Naive thymus-derived CD4-positive, alpha-beta T cell (primary cell): ENCODE data around the gene HOXC5. TPM values are rescaled to one million over a fixed set of nuclear protein-coding genes. Genes with fewer than 3 reads are reported as not detected.

Source experiments
- ATAC-seq: fragments of 150-1000 bp; cut with Tn5 transposase; 2 replicates; pipeline ENCODE4 v1.10.0; 2021; ENCODE audit warnings: mild to moderate bottlenecking, moderate library complexity
- CTCF ChIA-PET: fragments of 350-600 bp; sonication (Branson Sonifier 250); formaldehyde crosslinking; loops from one replicate; lab custom pipeline; 2021; ENCODE audit warnings: antibody characterized with exemption; lab: Charles Lee
- POLR2A ChIA-PET: fragments of 350-600 bp; sonication (Branson Sonifier 250); formaldehyde crosslinking; loops from one replicate; lab custom pipeline; 2021; ENCODE audit warnings: antibody characterized with exemption, inconsistent platforms; lab: Charles Lee
- DNase-seq, 9 donors: peaks; one replicate each; pipeline versions ENCODE4 v3.0.0 to v3.0.0-alpha.2; 2020 to 2022; ENCODE audit warnings: mixed read lengths in 1 of 9
- H3K27ac ChIP-seq: one replicate; pipeline ENCODE4 v1.7.0; 2013; ENCODE audit warnings: mild to moderate bottlenecking, low read depth, low read length, moderate library complexity
- H3K27me3 ChIP-seq, 2 donors: one replicate each; pipeline ENCODE4 v1.7.0; 2013; ENCODE audit warnings: low read length in 2 of 2, mild to moderate bottlenecking in 2 of 2, moderate library complexity in 2 of 2; ENCODE audit not compliant: control insufficient read depth in 2 of 2, insufficient read depth in 2 of 2
- H3K36me3 ChIP-seq, 3 experiments: 1 replicate in 2 of 3; 2 replicates in 1 of 3; pipeline ENCODE4 v1.7.0; 2013; ENCODE audit warnings: low read length in 3 of 3, mild to moderate bottlenecking in 3 of 3, moderate library complexity in 1 of 3; ENCODE audit not compliant: insufficient read depth in 3 of 3, control insufficient read depth in 2 of 3
- H3K4me1 ChIP-seq, 2 donors: one replicate each; pipeline ENCODE4 v1.7.0; 2013; ENCODE audit warnings: low read length in 2 of 2, mild to moderate bottlenecking in 2 of 2, moderate library complexity in 1 of 2; ENCODE audit not compliant: control insufficient read depth in 2 of 2, insufficient read depth in 2 of 2
- H3K4me3 ChIP-seq: 2 replicates; pipeline ENCODE4 v1.7.0; 2013; ENCODE audit warnings: mild to moderate bottlenecking, low read length
- H3K9me3 ChIP-seq, 3 experiments: 1 replicate in 2 of 3; 2 replicates in 1 of 3; pipeline ENCODE4 v1.7.0; 2013; ENCODE audit warnings: low read length in 3 of 3; ENCODE audit not compliant: control insufficient read depth in 2 of 3
- H3K27ac Mint-ChIP-seq, 9 donors: one replicate each; pipeline ENCODE4 v1.8.0; 2020 to 2022; ENCODE audit warnings: mixed read lengths in 9 of 9, mild to moderate bottlenecking in 8 of 9, moderate library complexity in 5 of 9, inconsistent platforms in 2 of 9
- H3K27me3 Mint-ChIP-seq, 5 donors: one replicate each; pipeline ENCODE4 v1.8.0; 2021 to 2022; ENCODE audit warnings: mixed read lengths in 5 of 5, mild to moderate bottlenecking in 1 of 5
- H3K36me3 Mint-ChIP-seq, 5 donors: one replicate each; pipeline ENCODE4 v1.8.0; 2020 to 2022; ENCODE audit warnings: mixed read lengths in 5 of 5, mild to moderate bottlenecking in 3 of 5, inconsistent platforms in 1 of 5
- H3K4me1 Mint-ChIP-seq, 7 donors: one replicate each; pipeline ENCODE4 v1.8.0; 2020 to 2022; ENCODE audit warnings: mixed read lengths in 7 of 7, mild to moderate bottlenecking in 3 of 7, inconsistent platforms in 1 of 7
- H3K4me3 Mint-ChIP-seq, 10 donors: one replicate each; pipeline ENCODE4 v1.8.0; 2020 to 2022; ENCODE audit warnings: mild to moderate bottlenecking in 10 of 10, mixed read lengths in 10 of 10, moderate library complexity in 6 of 10, inconsistent platforms in 2 of 10
- H3K9me3 Mint-ChIP-seq, 11 donors: one replicate each; pipeline ENCODE4 v1.8.0; 2020 to 2022; ENCODE audit warnings: mixed read lengths in 11 of 11, mild to moderate bottlenecking in 4 of 11, inconsistent platforms in 1 of 11, moderate library complexity in 1 of 11
- intact Hi-C, 2 donors: fragments of 100-400 bp; cut with micrococcal nuclease; formaldehyde crosslinking; loops; one replicate each; pipeline ENCODE4 v1.15.1; 2023
- polyA plus RNA-seq, 2 donors: library from polyadenylated mRNA; unstranded; fragments of 300-500 nt; fragmentation: Illumina TruSeq; gene quantifications; one replicate each; pipeline ENCODE4 v1.2.3, GENCODE V29; 2021
- total RNA-seq, 6 experiments: library from RNA in 5 of 6; stranded (reverse) in 5 of 6; gene quantifications; 1 replicate in 5 of 6; 2 replicates in 1 of 6; pipeline ENCODE4 v1.2.3 and lab custom pipeline; 2021 to 2026

The HOXC5 gene
- total and polyA plus RNA-seq, 7 experiments from 2014 or later = not detected

DNA sequence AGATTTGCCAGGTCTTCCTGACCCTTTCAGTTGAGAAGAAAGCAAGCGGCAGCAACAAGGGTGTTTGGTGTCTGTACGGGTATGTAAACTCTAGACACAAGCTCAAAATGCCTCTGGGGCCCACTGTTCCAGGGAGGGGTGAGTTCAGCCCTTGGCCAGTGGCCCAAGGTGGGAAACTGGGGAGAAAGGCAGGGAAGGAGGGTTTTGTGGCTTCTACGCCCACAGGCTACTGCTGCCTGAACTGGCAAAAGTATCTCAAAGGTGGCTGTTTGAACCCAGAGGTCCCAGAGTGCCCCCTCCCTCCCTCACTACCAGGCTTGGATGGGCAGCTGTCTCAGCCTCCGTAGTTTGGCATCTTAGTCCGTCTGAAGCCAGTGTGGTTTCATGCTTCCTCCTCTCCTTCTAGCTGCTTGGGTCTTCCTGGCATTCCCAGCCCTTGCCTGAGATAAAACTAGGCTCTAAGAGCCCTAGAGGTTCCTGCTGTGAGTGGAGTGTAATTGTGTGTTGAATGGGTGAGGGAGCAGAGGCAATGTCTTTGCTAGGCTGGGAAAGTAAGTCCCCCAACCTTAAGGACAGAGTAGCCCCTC lies 5.5 kb downstream of the HOXC5 start:
- Mint-ChIP-seq H3K36me3 (peaks cover 0 to 4% (median 0%) of the 10 kb centered on the region in 5 donors), H3K4me1 (peaks cover 0 to 15% (median 8%) of the 10 kb centered on the region in 7 donors), H3K27me3 (peaks cover 77 to 93% (median 86%) of the 10 kb centered on the region in 5 donors), H3K9me3 (no peaks in the 10 kb centered on the region), H3K27ac (no peak overlapping the region), H3K4me3 (no peak overlapping the region)
- Histone ChIP-seq H3K4me1 (peaks cover 1 to 4% of the 10 kb centered on the region in 2 donors), H3K4me3 (no peak overlapping the region), H3K9me3 (no peaks in the 10 kb centered on the region), H3K27ac (no peak overlapping the region), H3K27me3 (peaks cover 4 to 25% of the 10 kb centered on the region in 2 donors), H3K36me3 (no peaks in the 10 kb centered on the region)
- DNase-seq (no peak), ATAC-seq (no peak)
- intact Hi-C loops = no loop called here
- CTCF ChIA-PET = interaction anchor here (0.9 to 2.5 kb wide), 2 partner anchors 15 to 162 kb away, joined by 4 to 6 read pairs; partner anchors contain the start of gene HOXC4
- POLR2A ChIA-PET = no interaction called here

DNA sequence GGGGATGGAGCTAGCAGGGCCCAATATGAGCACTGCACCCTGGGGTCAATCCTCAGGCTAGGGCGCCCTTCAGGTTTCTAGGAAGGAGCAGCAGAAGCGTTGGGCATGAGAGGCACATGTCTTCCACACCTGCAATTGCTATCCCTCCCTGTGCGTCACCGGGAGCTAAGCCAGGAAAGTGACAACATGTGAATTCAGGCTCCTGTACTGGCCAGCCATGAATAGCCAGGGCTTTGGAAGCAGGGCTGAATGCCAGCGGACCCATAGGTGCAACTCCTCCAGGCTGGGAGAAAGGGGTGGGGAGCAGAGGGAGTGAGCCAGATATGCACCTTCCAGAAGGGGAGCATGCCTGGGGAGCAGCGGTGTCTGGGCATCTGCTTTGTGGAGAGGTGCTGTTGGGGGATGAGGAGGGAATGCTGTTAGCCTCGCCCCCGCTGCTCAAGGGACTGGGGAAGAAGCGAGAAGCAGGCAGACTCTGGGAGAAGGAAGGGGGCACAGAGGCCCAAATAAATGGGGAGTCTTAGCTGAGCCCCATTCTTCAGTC lies 6.1 kb downstream of the HOXC5 start:
- peaks cover 78 to 95% (median 88%) of the 10 kb centered on the region in 5 donors for H3K27me3 Mint-ChIP-seq
- ChIA-PET CTCF (interaction anchor here (0.9 to 2.5 kb wide), 2 partner anchors 14 to 162 kb away, joined by 4 to 6 read pairs; partner anchors contain the start of gene HOXC4), POLR2A (no interaction called here)
- H3K4me1 Mint-ChIP-seq = peaks cover 0 to 16% (median 10%) of the 10 kb centered on the region in 7 donors
- H3K4me3 Mint-ChIP-seq = no peak overlapping the region
- H3K27me3 ChIP-seq = peaks cover 4 to 23% of the 10 kb centered on the region in 2 donors
- no peak overlapping the region for H3K27ac Mint-ChIP-seq
- intact Hi-C loops = no loop called here
- peaks cover 0 to 4% (median 0%) of the 10 kb centered on the region in 5 donors for H3K36me3 Mint-ChIP-seq
- DNase-seq (no peak), ATAC-seq (no peak)
- no peak overlapping the region for H3K27ac ChIP-seq
- no peaks in the 10 kb centered on the region for H3K9me3 ChIP-seq
- H3K4me3 ChIP-seq = no peak overlapping the region
- no peaks in the 10 kb centered on the region for H3K4me1 ChIP-seq
- H3K9me3 Mint-ChIP-seq = no peaks in the 10 kb centered on the region
- no peaks in the 10 kb centered on the region for H3K36me3 ChIP-seq

DNA sequence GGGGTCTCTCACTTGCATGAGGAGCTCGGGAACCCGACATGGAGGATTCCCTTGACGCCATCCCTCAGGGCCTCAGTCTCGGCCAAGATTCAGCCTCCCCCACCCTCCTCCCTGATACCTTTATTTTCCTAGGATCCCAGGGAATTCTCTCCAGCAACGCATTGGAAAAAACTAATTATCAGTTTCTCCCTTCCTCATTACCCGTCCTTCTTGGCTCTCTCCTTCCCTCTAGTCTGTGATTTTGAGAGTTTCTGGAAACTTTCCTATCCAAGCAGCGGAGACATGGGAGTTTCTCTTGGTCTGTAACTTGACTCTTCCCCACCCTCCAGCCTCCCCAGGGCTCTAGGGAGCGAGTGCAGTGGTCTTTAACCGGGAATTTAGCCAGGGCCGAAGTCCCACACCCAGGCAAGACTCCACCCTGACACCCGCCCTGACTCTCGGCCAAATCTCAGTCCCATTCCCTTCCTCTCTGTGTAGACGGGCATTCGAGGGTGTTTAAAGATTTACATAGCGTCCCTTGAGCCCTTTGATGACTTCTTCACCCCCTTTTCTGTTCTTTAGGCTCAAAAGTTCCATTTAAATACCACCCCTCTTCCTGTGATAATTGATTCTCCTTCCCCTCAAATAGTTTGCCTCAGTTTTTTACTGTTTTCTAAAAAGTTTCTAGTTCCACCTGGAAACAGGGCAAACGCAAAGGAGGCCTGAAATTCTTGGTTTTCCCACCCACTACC lies 6.7 kb downstream of the HOXC5 start:
- peaks cover 79 to 96% (median 91%) of the 10 kb centered on the region in 5 donors for H3K27me3 Mint-ChIP-seq
- no peaks in the 10 kb centered on the region for H3K9me3 Mint-ChIP-seq
- H3K27me3 ChIP-seq = peaks cover 4 to 18% of the 10 kb centered on the region in 2 donors
- H3K27ac ChIP-seq = no peak overlapping the region
- H3K36me3 ChIP-seq = no peaks in the 10 kb centered on the region
- H3K27ac Mint-ChIP-seq = no peak overlapping the region
- ATAC-seq = no peak
- ChIA-PET CTCF (interaction anchor here (0.9 kb wide), 1 partner anchor 13 kb away, joined by 4 read pairs; the partner anchor contains the start of gene HOXC4), POLR2A (no interaction called here)
- H3K4me1 Mint-ChIP-seq = peaks cover 0 to 17% (median 11%) of the 10 kb centered on the region in 7 donors
- H3K36me3 Mint-ChIP-seq = peaks cover 0 to 4% (median 0%) of the 10 kb centered on the region in 5 donors
- H3K9me3 ChIP-seq = no peaks in the 10 kb centered on the region
- no peak for DNase-seq
- no peak overlapping the region for H3K4me3 ChIP-seq
- H3K4me1 ChIP-seq = no peaks in the 10 kb centered on the region
- intact Hi-C loops = no loop called here
- H3K4me3 Mint-ChIP-seq = no peak overlapping the region

GRCh38 chr12:54040148-54040494 lies 7.3 kb downstream of the HOXC5 start:
- no peak overlapping the region for H3K27ac Mint-ChIP-seq
- H3K9me3 ChIP-seq = no peaks in the 10 kb centered on the region
- peaks cover 1 to 14% of the 10 kb centered on the region in 2 donors for H3K27me3 ChIP-seq
- intact Hi-C loops = no loop called here
- no peaks in the 10 kb centered on the region for H3K36me3 ChIP-seq
- no peak overlapping the region for H3K4me3 Mint-ChIP-seq
- POLR2A ChIA-PET = no interaction called here
- no peak overlapping the region for H3K4me3 ChIP-seq
- no peak for ATAC-seq
- CTCF ChIA-PET = no interaction called here
- peaks cover 0 to 4% (median 0%) of the 10 kb centered on the region in 5 donors for H3K36me3 Mint-ChIP-seq
- DNase-seq = no peak
- H3K27ac ChIP-seq = no peak overlapping the region
- H3K9me3 Mint-ChIP-seq = no peaks in the 10 kb centered on the region
- peaks cover 0 to 13% (median 10%) of the 10 kb centered on the region in 7 donors for H3K4me1 Mint-ChIP-seq
- peaks cover 81 to 96% (median 92%) of the 10 kb centered on the region in 5 donors for H3K27me3 Mint-ChIP-seq
- no peaks in the 10 kb centered on the region for H3K4me1 ChIP-seq

- H3K9me3 Mint-ChIP-seq = no peaks in the 10 kb centered on the region
- H3K9me3 ChIP-seq = no peaks in the 10 kb centered on the region
- POLR2A ChIA-PET = no interaction called here
- H3K27me3 ChIP-seq = peaks cover 0 to 18% of the 10 kb centered on the region in 2 donors
- H3K36me3 ChIP-seq = no peaks in the 10 kb centered on the region
- no peak overlapping the region for H3K27ac ChIP-seq
- intact Hi-C loops = no loop called here
- DNase-seq (no peak), ATAC-seq (no peak)
- CTCF ChIA-PET = interaction anchor here (0.8 kb wide), 1 partner anchor 160 kb away, joined by 3 read pairs; no protein-coding TSS in a partner anchor
- H3K4me1 ChIP-seq = no peaks in the 10 kb centered on the region
- H3K4me1 Mint-ChIP-seq = peaks cover 0 to 13% (median 10%) of the 10 kb centered on the region in 7 donors
- no peak overlapping the region for H3K27ac Mint-ChIP-seq
- H3K4me3 ChIP-seq = no peak overlapping the region
- H3K4me3 Mint-ChIP-seq = no peak overlapping the region
- peaks cover 81 to 96% (median 93%) of the 10 kb centered on the region in 5 donors for H3K27me3 Mint-ChIP-seq
- H3K36me3 Mint-ChIP-seq = peaks cover 0 to 2% (median 0%) of the 10 kb centered on the region in 5 donors
Observed at GRCh38 chr12:54040648-54041047, 7.8 kb downstream of the HOXC5 start.

- Histone ChIP-seq H3K4me1 (no peaks in the 10 kb centered on the region), H3K36me3 (no peaks in the 10 kb centered on the region), H3K9me3 (no peaks in the 10 kb centered on the region), H3K4me3 (no peak overlapping the region), H3K27me3 (peaks cover 0 to 23% of the 10 kb centered on the region in 2 donors), H3K27ac (no peak overlapping the region)
- ChIA-PET POLR2A (no interaction called here), CTCF (interaction anchor here (0.8 kb wide), 1 partner anchor 160 kb away, joined by 3 read pairs; no protein-coding TSS in a partner anchor)
- DNase-seq = no peak
- no peaks in the 10 kb centered on the region for H3K9me3 Mint-ChIP-seq
- peaks cover 1 to 13% (median 10%) of the 10 kb centered on the region in 7 donors for H3K4me1 Mint-ChIP-seq
- H3K27me3 Mint-ChIP-seq = peaks cover 82 to 96% (median 93%) of the 10 kb centered on the region in 5 donors
- no peaks in the 10 kb centered on the region for H3K36me3 Mint-ChIP-seq
- intact Hi-C loops = no loop called here
- no peak overlapping the region for H3K4me3 Mint-ChIP-seq
- ATAC-seq = no peak
- no peak overlapping the region for H3K27ac Mint-ChIP-seq
Observed at GRCh38 chr12:54041097-54041690, 8.3 kb downstream of the HOXC5 start.
